Activated CD8-positive, alpha-beta memory T cell treated with anti-CD3 and anti-CD28 coated beads for 48 hours (primary cell): ENCODE measurements around the gene WBP2.
A peak's percentile ranks its signal among the peaks of the same experiment; 100 is the strongest.

ENCODE experiments used
- DNase-seq, 3 experiments: peaks; one replicate each; pipeline ENCODE4 v3.0.0-alpha.2; 2020; ENCODE audit warnings: low read depth in 2 of 3, low spot score in 2 of 3

The WBP2 gene

DNA sequence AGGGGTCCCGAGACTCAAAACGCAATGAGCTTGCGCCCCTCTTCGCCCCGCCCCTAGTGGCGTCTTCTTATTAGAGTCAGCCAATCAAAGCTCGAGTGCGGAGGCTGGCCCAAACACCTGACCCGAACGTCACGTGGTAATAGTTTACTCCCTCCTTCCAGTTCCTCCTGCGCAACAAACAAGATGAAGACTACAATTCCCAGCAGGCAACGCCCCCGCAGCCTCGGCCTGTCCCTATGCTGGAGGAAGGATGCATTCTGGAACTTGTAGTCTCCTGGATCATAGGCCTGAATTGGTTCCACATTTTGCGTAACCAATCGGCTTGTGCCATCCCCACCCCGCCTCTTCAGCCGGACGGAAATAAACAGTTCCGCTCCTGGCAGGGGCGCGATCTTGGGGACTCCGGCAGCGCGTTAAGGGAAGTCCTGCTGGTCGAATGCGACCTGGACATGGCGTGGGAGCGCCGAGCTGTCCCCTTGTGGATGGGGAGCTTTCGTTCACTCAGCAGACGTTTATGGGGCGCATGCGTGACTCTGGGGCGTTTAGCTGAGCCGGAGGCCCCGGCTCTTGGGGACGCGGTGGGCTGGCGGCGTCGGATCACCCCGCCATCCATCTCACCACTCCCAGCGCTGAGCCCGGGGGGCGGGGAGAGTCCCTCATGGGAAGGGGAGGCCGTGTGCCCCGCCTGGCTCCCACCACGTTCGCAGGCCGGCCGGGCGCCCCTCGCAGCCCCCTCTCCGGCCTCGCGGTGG is at the start of gene WBP2:
Gene WBP2, minus strand, starts transcription at position 26 of the 752 bp plus-strand sequence. CDS start 38 bp downstream, outside the sequence.
- peak; percentile 81 to 94 (median 92) for DNase-seq

DNA sequence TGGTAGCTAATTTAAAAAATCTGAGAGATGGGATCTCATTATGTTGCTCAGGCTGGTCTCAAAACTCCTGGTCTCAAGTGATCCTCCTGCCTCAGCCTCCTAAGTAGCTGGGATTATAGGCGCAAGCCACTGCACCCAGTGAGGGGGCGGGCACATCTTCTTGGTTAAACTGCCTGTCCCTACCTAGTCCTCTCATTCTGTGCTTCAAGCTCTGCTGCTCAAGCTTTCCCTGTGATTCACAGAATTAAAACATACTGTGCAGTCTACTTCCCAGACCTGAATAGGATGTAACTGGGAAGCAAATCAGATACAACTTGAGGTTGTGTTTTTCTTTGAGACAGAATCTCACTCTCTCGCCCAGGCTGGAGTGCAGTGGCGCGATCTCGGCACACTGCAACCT is 47.3 kb upstream of the WBP2 start:
- DNase-seq: no peak

DNA sequence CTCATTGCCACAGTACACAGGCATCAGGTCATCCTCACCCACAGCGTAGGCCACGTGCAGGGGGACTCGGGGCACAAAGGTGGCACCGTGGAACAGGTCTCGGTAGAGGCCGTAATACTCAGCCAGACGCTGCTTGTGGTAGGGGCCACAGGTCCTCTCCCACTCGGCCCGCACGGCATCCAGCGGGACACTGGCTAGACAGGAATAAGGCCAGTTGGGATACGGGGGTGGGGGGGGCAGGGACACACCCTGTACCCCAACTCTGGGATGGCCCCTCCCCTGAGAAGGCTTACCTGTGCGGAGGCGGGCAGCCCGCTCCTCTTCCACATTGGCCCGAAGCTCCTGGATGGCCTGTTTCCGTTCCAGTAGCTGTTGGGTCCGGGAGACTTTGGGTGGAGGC is 46.6 kb upstream of the WBP2 start:
- no peak for DNase-seq

DNA sequence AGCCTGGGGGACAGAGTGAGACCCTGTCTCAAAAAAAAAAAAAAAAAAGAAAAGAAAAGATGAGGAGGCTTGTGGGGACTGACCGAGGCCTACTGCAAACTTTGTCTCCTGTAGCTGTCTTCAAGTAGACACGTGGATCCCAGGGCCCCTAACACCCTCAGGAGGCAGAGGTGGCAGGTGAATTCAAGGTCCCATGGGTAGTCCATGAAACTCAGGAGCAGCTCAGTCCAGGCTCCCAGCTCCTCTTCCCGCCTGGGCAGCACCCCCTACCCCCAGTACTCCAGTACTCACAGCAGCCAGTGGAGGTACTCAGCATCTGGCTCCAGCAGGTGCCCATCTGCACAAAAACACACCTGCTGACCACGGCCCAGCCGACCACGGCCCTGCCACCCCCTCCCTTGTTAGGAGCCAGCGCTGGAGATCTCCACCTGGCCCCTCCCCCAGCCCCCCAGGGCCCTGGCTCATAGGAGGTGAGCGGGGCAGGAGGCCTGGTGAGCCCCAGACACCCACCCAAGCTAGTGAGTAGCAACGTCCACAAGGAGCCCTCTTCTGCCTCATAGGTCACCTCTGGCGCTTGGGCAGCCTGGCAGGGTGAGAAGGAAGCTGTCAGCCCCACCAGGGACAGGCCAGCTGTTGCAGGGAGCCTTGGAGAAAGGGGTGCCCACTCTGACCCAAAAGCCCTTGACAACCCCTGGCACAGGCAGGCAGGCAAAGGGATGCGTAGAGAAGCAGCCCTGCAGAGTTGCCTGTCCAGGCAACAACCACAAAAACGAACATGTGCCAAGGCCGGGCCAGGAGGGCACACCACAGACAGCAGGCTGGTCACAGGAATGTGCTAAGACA is 45.8 kb upstream of the WBP2 start:
- no peak for DNase-seq

DNA sequence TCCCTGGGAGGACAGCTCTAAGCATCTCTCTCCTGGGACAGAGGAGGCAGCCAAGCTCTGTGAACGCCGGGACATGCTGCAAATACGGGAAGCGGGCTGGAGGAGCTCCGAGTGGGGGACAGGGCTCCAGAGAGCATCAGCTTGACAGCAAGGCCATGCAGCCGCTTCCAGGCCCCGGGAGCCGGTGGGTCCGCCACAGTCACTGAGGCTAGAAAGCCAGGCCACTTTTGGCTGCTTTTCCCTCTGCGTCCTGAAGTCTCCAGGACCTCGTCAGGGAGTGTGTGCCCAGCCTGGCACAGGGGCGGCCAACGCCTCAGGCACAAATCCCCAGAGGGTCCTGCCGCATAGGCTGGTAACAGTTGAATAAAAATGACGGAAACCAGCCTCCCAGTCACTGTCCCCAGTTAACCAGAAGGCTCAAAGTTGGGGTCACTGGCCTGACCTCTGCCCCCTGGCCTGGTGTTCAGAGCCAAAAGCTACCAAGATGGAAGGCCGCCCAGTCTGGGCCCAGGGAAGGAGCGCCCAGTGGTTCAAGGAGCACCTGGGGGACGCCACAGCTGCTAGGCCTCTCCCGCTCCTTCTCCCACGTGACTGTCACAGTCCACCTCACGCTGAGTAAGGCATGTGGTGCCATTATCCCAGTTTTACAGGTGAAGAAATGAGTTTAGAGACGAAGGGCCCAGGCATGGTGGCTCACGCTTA is 44.8 kb upstream of the WBP2 start:
- no peak for DNase-seq

DNA sequence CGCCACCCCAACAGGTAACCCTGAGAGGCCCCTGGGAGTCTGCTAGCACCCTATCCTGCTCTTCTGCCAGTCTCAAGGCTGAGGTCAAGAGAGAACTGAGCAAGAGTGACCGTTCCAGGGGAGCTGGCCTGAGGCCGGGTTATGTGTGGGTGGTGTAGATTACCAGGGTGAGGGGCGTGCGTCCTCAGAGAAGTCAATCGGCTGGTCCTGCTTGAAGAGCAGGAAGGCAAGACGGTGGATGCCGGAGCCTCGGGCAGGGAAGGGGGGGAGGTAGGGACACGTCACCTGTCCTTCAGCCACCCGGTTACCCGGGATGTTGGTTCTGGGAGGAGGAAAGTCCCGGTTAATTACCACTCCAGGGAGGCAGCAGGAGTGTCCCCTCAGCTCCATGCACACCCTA is 44.2 kb upstream of the WBP2 start:
- DNase-seq: no peak

DNA sequence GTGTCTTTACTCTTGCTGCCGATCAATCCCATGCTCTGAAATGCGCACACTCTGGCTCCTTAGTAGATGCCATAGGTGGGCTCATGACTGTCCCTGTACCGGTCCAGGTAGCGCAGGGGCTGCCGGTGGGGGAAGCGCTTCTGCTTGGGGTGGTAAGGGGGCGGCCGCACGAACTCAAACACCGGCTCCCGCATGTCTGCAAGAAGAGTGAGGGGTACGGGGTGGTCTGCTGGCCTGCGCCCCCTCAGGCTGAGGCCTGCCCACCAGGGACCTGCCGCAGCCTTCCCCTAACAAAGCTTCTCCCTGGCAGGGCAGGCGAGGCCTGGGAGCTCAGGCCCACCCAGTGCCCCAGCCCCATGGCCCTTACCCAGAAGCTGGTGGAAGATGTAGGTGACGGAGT is 43.7 kb upstream of the WBP2 start:
- no peak for DNase-seq

DNA sequence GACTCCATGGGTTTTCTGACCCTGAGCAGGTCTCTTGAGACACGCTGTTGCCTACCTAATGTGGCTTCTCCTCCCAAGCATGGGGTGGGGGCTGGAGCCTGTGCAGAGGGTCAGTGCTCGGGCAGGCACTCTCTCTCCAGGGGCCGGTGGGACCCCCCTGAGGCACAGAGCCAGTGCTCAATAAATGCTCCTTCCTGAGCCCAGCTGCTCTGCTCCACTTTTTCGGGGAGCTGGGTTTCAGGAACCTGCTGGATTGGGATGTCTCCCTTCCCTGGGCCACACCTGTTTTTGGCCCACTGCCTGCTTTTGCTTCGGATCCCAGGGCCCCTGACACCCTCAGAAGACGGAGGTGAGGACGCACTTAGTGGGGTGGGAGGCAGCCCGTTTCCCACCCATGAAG is 42.9 kb upstream of the WBP2 start:
- DNase-seq: no peak

DNA sequence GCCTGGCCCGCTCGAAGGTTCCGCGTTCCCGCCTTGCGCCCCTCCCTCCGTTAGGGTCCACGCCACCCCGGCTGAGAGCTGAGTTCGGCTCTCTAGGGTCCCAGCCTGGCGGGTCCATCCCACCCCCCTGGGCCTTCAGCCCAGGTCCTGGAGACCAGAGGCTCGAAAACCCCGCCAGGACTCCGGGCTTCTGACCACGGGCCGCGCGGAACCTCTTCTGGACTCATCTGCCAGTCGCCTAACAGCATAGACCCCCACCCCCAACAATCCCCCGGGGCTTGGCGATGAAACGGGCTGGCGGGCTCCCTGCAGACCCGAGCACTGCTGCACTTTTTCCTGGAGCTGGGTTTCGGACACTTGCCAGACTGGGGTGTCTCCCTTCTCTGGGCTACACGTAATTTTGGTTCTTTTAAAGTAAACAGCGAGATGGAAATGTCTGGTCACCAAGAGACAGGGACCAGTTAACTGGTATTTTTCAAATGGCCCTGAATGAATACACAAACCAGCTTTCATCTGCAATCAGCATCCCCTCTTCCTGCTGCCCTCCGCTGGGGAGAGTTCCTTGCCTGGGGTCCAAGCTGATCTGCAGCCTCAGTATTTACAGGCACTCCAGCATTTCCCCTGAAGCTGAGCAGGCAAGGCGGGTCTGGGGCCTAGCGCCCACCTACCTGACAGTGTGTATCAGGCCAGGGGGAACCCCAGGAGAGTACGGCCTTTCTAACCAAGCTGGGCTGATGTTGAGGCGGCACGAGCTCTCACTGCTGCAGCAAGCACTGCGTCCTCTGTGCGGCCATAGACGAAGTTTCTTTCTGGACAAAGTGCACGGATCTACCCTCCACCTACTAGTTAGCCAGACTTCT is 42.3 kb upstream of the WBP2 start:
- no peak for DNase-seq

DNA sequence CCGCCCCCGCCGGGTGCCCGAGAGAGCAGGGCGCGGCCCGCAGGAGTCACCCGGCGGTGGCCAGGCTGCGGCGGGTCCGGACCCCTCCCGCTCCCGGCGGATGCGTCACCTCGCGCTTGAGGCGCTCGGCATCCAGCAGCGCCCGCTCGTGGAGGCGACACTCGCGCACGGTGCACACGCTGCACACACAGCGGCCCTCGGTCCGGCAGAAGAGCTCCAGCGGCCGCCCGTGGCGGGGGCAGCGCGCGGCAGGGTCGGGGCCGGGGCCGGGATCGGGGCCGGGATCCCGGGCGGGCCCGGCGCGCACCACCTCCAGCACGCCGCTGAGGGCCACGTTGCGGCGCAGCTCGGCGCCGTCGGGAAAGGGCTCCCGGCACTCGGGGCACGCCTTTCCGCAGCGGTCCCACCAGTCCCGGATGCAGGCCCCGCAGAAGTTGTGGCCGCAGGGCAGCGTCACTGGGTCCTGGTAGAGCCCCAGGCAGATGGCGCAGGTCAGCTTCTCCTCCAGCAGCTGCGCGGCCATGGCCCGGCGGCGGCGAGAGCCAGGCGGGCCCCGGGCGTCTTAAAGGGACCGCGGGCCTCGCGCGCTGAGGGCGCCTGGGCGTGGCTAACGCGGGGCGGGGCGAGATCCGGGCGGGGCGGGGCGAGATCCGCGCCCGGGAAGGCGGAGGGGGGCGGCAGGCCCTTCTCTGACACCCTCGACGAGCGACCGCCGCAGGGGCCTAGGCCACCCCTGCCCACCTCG is 41.5 kb upstream of the WBP2 start, which contains the start of gene TRIM65:
Gene TRIM65, minus strand, starts transcription at position 537 of the 745 bp plus-strand sequence. Its CDS starts 14 bp downstream, at position 523.
- DNase-seq: peak in 2 of 3 experiments; percentile 61 to 66

DNA sequence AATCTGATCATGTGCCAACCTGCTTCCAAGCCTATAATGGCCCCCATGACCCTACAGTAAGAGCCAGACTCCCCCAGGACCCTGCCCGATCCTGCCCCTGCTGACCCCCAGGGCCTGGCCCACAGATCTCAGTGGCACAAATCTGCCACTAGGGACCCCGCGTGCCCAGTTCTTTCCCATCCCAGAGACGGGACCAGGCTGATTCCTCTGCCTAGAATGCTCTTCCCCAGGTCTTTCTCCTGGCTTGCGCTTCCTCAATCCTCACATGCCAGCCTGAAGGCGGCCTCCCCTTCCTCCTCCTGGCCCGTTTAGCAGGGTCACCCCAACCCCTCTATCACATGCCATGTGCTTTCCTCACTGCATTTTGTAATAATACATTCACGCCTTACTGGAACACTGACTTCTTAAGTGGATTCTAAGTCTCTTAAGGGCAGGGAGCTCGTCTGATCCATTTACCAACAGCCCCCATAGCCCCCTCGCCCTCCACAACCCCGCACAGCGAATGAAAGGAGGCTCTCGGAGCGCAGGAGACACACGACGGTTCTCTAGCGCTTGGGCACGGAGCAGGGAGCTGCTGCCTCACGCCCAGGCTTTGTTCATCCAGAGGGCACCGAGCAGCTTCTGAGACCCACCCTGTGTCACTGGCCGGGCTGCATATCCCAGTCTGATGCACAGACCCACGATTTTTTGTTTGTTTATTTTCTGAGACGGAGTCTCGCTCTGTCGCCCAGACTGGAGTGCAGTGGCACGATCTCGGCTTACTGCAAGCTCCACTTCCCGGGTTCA is 40.4 kb upstream of the WBP2 start:
- DNase-seq: no peak

DNA sequence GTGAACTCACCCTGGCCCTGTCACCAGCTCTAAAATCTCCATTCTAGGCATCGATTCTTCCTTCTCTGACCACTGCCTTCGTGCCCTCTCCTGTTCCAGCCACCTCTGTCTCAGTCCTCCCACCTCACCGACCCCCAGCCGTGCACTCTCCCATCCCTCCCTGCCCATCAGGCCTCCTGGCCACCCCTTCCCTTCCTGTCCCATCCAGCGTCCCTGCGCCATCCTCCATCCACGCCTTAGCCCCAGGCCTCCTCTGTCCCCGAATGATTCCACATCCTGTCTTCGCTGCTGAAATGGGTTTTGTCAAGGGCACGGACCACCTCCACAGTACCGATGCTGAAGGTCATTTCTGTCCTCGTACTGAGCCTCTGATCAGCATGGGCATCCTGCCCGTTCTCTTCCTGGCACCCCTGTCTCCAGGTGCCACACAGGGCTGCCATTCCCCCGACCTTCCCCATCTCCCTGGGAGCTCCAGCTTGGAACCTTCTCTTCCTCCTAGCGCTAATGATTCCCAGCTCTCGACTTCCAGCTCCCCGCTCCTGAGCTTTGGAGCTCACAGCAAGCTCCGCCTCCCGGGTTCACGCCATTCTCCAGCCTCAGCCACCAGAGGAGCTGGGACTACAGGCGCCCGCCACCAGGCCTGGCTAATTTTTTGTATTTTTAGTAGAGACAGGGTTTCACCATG is 39.1 kb upstream of the WBP2 start:
- DNase-seq: no peak

DNA sequence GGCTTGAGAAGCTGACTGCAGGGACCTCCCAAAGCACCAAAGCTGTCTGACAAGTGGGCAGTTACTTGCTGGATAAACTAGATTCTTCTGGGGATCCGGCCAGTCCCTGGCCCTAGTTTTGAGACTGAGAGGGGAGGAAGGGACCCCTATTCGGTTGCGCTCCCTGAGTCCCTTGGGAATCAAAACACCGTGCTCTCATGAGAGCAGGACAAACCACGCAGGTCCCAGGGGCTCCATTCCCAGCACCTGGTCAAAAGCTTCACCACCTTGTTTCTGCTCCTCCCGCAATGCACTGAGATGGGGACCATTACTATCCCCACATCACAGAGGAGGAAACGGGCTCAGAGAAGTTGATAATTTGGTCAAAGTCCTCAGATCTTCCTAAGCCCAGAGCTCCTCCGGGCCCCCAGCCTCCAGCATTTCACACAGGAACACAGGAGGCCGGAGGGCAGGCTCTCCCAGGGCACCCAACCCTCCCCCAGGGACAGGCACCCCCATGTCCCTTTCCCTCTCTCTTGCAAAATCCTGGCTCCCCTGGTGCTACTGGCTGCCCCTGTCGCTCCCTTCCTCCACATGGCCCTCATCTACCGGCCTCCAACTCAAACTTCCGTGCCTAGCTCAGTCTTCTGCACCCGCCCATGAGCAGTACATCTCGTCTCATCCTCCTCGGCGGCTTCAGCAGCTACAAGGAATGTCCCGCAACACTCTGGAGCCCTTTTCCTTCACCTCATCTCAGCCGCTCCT is 38.3 kb upstream of the WBP2 start:
- no peak for DNase-seq

DNA sequence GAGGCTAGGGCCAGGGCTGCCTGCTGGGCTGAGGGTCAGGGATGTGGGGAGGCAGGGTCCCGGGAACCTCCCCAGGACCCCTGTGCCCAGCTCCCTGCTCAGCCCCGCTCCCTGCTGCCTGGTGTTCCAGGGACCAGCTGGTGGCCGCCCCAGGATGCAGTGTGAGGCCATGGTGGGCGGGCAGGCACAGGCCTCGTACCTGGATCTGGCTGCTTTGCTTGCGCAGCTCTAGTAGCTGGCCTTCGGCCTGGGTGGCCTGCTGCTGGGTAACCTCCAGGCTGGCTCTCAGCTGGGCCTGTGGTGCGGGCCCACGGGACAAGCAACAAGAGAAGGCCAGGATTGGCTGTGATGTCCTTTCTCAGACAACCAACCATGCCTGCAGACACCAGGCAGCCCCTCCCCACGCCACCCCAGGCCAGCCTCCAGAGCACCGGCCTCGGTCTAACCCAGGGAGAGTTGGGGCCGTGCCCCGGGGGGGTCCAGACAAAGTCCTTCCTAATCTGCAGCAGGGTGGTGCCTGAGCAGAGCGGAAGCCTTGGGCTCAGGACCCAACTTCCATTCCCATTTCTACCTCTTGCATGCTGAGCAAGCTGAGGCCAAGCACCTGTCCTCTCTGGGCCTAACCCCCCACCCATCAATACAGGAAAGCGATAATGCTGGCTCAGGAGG is 37.6 kb upstream of the WBP2 start:
- no peak for DNase-seq

DNA sequence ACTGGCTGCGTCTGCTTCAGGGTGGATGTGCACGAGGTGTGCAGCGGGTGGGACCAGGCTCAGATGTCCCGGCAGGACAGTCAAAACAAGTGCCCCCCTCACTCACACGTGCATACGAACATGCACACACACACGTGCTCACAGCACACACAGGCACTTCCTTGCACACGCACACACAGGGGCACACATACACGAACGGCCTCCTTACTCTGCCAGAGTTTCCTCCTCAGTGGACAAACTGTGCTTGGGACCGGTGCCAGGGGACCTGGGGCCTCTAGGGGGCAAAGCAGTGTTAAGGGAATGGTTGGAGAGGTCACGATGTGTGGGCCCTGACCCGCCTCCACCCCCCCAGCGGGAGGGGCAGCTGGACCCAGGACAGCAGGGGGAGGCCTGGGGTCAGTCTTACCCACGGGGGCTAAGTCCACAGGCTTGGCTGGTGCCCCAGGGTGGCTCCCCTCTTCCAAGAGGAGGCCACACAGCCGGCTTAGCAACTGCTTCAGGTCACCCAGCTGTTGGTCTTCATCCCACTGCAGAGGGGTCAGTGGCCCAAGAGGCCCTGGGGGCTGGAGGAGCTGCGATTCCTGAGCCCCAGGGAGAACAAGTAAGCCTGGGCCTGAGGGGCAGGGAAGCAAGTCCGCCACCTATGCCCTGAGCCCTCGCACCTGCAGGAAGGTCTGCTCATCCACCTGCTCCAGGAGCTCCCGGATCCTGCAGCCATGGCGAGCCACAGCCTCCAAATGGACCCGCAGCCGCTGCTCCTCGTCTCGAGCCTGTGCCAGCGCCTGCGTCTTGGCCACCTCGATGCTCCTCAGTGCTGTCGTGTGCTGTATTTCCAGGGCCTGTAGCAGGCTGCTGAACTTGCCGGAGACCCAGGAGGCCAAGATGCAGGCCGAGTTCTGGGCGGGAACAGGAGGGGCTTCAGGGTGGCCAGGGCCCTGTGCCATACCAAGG is 36.7 kb upstream of the WBP2 start:
- DNase-seq: no peak

DNA sequence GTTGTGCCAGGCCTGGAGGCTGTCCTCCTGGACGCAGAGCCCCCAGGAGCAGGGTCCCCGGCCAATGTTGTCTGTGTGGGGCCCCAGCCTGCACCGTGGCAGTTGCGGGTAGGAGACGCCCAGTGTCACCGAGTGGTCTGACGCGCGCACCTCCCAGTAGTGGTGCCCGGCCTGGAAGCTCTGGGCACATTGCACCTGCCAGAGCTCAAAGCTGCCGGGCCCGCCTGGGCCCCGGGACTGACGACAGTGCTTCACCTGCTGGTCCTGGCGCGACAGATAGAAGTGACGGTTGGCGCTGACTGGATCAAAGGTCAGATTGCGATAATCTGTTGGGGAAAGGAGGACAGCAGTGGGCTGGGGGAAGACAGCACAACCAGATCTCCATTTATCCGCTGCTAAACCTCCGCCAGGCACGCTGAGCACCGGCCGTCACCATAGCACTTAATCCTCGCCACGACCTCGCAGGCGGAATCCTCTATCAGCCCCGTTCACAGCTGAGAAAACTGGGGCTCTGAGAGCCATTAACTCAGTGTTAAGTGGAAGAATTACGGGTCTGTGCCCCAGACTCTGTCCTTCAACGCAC is 36.0 kb upstream of the WBP2 start:
- no peak for DNase-seq
